Subcutaneous adipose tissue (tissue), 4 donors: Measurements from ENCODE around the gene PYM1. TPM values are rescaled to one million over a fixed set of nuclear protein-coding genes. Genes with fewer than 3 reads are reported as not detected.

Source experiments
- total RNA-seq, 4 donors: library from RNA; depleted of rRNA; stranded (reverse); fragments of >200 nt; gene quantifications; one replicate each; pipeline ENCODE4 v1.1.0, GENCODE V29; 2016
- TF ChIP-seq, protein P1 (sequence below): fragments of 450-650 bp; IDR thresholded peaks from one replicate; pipeline ENCODE4 v1.5.1; 2016; ENCODE audit warnings: low read depth, mild to moderate bottlenecking, control low read depth, antibody characterized with exemption, moderate library complexity

Gene PYM1
- total RNA-seq, 4 donors from 2014 or later: 25.9 to 37.4 (median 31.7) TPM

DNA sequence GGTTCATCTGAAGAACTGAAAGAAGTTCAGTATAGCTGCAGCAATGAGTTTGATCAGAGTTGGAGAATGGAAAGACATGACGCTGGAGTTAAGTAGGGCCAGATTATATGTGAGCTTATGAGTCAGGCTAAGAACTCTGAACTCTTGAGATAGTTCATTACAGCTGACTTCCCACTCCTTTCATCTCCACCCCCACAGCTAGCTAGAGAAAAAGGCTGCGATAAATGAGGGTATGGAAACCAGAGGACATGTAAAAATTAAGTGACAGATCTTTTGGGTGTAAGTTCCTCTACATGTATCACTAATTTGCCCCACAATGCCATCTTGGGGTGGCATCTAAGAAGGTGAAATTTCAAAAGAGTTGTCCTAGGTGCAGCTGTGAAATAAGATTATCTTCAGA, 28.6 kb downstream of the PYM1 start:
- TF ChIP-seq, protein P1, sequence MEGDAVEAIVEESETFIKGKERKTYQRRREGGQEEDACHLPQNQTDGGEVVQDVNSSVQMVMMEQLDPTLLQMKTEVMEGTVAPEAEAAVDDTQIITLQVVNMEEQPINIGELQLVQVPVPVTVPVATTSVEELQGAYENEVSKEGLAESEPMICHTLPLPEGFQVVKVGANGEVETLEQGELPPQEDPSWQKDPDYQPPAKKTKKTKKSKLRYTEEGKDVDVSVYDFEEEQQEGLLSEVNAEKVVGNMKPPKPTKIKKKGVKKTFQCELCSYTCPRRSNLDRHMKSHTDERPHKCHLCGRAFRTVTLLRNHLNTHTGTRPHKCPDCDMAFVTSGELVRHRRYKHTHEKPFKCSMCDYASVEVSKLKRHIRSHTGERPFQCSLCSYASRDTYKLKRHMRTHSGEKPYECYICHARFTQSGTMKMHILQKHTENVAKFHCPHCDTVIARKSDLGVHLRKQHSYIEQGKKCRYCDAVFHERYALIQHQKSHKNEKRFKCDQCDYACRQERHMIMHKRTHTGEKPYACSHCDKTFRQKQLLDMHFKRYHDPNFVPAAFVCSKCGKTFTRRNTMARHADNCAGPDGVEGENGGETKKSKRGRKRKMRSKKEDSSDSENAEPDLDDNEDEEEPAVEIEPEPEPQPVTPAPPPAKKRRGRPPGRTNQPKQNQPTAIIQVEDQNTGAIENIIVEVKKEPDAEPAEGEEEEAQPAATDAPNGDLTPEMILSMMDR: no peak

DNA sequence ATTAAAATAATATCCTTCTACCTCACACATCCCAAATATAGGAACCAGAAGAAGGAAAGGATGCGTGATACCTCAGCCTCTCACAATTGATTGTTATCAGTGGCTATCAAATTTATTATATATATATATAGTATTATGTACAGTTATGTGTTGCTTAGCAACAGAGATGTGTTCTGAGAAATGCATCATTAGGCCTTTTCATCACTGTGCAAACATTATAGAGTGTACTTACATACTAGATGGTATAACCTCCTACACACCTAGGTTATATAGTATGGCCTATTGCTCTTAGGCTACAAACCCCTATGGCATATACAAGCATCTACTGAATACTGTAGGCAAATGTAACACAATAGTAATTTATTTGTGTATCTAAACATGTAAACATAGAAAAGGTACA, 34.0 kb downstream of the PYM1 start:
- TF ChIP-seq, protein P1: no peak

DNA sequence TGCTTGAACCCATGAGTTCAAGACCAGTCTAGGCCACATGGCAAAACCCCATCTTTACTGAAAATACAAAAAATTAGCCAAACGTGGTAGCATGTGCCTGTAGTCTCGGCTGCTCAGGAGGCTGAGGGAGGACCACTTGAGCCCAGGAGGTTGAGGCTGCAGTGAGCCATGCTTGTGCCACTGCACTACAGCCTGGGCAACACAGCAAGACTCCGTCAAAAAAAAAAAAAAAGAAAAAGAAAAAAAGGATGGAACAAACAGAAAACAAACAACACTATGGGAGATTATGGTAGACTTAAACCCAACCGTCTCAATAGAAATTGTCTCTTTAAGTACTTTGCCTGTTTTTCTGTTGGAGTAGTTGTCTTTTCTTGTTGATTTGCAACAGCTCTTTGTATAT, 36.4 kb downstream of the PYM1 start:
- TF ChIP-seq, protein P1: no peak

DNA sequence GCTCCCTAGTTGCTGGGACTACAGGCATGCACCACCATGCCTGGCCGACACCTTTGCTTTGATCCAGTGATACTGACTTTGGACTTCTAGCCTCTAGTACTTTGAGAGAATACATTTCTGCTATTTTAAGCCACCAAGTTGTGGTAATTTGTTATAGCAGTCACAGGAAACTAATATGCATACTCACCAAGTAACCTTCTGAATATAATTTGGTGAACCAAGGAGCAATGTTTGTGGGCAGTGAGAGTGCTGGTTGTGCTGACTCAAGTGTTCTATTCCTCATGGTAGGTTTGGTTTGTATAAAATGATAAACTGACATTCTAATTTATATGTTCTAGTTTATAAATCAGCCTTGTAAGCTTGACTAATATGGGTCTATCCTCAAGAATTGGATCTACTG, 42.6 kb downstream of the PYM1 start:
- TF ChIP-seq, protein P1: no peak

DNA sequence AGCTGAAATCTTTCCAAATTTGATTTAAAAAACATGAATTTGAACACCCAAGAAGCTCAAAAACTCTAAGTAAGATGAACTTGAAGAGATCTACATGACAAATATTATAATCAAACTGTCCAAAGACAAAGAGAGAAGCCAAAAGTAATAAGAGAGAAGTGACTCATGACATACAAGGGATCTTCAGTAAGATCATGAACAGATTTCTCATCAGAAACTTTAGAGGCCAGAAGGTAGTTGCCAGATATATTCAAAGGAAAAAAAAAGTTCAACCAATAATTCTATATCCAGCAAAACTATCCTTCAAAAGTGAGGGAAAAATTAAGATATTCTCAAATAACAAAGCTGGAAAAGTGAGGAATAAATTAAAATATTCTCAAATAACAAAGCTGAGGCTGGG, 49.9 kb downstream of the PYM1 start:
- TF ChIP-seq, protein P1: no peak

DNA sequence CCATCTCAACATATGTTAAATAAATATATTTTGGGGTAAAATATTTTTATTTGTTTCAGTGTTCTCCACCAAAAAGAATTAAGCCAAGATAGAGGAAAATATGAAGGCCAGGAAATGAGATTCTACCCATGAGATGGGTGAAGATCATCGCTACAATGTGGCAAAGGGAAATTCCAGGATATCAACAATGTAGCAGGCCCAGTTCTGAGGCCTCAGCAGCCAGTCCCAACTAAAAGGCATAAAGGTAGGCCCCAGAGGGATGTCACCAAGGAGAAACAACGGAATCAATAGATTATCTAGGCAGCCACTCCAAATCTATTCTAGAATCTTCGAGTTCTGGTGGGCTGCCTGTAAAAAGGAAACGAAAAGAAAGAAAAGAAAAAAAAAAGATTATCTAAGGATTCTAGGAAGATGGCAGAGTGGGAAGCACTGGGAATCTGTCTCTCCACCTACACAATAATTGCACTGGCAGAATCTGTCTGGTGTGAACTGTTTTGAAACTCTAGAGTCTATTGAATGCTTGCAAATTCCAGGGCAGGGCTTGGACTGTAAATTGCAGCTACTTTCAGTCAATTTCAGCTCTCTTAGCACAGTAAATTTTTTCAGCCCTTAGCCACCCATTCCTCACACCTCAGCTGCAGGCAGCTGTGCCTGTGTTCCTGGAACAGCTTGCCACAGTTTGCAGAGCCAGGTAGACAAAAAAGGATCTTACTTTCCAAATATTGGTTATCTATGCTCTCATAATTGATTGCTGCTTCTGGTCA, 51.8 kb downstream of the PYM1 start:
- TF ChIP-seq, protein P1: no peak

DNA sequence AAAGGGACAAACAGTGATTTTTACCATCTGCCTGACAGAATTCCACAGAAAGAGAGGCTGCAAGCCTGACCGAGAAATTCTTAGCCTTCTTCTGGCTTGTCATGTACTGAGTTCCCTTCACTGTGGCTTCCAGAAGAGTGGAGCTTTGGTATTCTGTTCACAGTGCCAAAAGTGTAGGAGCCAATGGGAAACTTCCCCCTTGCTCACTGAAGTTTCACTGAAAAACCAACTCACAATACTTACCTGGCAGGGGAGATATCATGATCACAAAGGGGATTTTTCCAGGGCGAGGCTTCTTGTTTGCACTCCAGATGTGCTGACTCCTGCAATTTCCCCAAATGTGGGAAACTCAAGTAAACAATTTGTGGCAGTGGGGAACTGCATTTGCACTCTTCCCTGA, 53.3 kb downstream of the PYM1 start:
- TF ChIP-seq, protein P1: no peak
